ELR (cell line): ENCODE measurements around the gene SAPCD2.
A peak's percentile ranks its signal among the peaks of the same experiment; 100 is the strongest.

Experiments used
- DNase-seq: peaks from one replicate; pipeline ENCODE4 v3.0.0-alpha.2; 2015; ENCODE audit warnings: low read depth

SAPCD2 gene

DNA sequence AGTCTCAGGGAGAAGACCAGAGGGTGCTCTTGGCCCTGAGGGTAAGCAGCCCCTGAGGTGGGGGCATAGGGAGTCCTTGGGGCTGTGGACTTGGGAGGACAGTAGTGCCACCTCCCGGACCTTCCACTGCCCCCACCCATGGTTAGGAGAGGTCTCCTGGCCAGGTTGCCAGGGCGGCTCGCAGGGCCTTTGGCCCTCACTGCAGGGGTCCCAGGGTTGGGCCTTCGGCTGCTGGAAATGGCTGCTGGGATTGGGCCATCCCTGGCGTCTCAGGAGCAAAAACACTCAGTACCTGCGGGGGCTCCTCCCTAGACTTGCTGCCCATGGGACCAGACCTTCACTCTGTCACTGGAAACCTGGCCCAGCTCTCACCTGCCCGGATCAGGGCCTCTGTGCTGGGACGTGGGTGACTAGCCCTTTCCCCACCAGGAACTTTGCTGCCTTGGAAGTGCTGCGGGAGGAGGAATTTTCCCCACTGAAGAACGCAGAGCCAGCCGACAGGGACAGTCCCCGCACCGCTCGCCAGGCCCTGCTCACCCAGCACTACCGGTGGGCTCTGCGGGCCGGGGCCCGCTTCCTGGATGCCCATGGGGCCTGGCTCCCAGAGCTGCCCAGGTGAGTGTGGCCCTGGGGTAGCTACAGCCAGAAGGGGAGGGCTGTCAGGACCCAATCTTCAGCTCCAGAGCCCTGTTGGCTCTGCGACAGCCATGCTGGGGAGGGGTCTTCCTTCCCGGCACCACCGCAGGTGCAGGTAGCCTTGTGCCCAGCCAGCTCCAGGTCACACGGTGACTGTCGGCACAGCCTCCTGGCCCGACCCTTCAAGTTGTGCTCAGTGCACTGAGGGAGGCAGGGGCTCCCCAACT, 10.1 kb upstream of the SAPCD2 start:
- DNase-seq = no peak

- no peak for DNase-seq
Measured at GRCh38 chr9:137079401-137079787, 9.0 kb upstream of the SAPCD2 start.

DNA sequence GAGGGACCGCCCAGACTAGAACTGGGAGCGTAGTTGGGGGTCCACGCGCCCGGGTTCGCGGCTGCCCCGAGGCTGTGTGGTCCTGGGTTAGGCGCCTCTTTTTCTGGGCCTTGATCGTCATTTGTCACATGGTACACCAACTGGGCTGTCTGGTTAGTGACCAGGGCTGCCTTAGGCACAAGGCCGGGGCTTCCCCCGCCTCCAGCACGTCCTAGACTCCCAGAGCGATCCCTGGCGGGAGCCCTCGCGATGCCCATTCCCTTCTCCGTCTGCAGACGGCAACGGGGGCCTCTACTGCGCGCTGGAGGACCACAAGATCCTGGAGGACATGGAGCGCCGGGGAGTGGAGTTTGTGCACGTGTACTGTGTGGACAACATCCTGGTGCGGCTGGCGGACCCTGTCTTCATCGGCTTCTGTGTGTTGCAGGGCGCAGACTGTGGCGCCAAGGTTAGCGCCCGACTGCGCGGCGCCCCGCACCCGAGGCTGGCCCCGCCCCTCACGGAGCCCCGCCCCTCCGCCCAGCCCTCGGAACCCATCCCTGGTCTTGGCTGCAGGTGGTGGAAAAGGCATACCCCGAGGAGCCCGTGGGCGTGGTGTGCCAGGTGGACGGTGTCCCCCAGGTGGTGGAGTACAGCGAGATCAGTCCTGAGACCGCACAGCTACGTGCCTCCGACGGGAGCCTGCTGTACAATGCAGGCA, 8.5 kb upstream of the SAPCD2 start:
- DNase-seq = no peak

DNA sequence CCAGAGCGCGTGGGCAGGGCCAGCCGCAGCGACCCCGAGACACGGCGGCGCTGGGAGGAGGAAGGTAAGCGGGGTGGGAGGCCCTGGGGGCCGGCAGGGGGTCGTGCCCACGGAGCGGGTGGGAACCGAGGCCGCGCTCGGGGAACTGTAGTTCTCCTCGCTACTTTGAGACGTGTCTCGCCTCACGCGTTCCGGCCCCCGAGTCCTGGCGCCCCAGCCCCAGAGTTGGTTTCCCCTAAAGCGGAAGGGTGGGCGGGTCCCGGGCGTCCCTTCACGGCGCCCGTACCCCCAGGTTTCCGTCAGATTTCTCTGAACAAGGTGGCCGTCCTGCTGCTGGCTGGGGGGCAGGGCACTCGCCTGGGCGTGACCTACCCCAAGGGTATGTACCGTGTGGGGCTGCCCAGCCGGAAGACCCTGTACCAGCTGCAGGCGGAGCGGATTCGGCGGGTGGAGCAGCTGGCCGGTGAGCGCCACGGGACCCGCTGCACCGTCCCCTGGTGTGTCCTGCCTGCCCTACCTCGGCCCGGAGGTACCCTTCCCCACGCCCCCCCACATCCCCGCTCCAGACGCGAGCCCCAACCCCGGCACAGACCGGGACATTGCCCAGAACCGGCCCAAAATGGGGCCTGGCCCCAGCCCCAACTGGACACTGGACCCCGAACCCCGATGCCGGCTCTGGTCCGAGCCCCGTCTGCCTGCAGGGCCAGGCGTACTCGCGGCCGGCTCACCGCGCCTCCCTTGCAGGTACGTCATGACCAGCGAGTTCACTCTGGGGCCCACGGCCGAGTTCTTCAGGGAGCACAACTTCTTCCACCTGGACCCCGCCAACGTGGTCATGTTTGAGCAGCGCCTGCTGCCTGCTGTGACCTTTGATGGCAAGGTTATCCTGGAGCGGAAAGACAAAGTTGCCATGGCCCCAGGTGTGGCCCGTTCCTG, 7.7 kb upstream of the SAPCD2 start:
- peak; percentile 36 for DNase-seq

DNA sequence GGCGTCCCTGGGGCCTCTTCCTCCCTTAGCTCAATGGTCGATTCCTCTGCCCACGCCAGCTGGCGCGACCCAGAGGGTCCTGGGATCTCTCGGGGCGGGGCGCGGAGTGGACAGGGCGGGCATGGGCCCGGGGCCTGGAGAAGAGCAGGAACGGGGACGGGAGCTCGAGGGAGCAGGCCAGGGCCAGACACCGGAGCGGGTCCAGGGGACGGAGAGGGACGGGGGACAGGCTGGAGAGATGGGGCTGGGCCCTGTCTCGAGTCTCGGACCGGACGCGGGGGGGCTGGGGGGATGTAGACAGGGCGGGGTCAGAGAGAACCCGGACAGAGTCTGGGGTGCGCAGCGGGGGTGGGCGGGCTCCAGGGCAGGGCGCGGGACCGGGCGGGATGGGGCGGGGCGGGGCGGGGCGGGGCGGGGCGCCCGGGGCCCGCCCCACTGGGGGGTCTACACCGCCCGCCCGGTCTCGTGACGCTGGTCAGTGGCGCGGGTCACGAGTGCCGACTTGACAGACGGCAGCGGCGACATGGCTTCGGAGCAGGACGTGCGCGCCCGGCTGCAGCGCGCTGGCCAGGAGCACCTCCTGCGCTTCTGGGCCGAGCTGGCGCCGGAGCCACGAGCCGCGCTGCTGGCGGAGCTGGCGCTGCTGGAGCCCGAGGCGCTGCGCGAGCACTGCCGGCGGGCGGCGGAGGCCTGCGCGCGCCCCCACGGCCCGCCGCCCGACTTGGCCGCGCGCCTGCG, 6.8 kb upstream of the SAPCD2 start, which contains the start of gene UAP1L1:
Gene UAP1L1 (plus strand): TSS at position 508 of the 738 bp plus-strand sequence. CDS start 16 bp downstream, at position 524.
- peak; percentile 74 for DNase-seq

DNA sequence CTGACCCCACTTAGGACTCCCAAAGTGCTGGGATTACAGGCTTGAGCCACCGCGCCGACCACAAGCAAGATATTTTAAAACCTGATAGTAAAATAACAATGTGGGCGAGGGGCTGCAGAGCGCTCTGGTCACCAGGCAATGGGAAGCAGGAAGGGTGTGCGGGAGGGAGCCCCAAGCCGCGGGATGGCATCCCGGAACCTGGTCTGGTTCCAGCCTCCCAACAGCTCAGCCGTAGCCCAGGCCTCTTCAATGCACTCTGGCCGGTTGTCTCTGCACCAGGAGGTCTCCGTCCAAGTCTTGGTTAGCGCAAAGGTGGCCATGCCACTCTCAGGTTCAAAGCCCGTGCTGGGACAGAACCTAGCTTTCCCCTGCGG, 6.3 kb upstream of the SAPCD2 start:
- no peak for DNase-seq

DNA sequence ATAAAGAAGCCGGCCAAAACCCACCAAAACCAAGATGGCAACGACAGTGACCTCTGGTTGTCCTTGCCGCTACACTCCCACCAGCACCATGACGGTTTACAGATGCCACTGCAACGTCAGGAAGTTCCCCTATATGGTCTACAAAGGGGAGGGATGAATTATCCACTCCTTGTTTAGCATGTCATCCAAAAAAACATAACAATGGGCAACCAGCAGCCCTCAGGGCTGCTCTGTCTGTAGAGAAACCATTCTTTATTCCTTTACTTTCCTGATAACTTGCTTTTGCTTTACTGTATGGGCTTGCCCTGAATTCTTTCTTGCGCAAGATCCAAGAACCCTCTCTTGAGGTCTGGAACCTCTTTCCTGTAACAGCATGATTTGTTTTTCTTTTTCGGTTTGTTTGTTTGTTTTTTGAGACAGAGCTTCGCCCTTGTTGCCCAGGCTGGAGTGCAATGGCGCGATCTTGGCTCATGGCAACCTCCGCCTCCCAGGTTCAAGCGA, 5.0 kb upstream of the SAPCD2 start:
- no peak for DNase-seq

DNA sequence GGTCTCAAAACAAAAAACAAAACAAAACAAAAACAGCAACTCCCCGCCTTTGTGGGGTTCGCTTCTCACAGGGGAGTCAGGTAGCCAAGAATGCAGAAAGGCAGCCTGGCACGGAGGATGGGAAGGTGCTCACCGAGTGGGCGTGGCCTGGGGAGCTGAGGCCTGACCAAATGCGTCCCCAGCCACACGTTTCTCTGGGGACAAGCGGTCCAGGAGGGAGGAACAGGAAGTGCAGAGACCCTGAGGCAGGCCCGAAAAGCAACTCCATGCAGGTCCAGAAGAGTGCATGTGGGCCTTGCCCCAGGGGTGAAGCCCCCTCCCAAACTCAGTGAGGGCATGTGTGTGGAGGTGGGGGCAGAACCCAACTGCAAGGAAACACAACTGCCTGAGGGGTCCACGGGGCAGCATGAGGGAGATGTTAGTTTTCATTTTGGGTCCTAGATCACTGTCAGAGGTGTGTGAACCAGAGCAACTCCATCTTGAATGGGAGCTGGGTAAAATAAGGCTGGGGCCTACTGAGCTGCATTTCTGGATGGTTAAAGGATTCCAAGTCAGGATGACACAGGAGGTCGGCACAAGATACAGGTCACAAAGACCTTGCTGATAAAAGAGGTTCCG, 4.4 kb upstream of the SAPCD2 start:
- no peak for DNase-seq

DNA sequence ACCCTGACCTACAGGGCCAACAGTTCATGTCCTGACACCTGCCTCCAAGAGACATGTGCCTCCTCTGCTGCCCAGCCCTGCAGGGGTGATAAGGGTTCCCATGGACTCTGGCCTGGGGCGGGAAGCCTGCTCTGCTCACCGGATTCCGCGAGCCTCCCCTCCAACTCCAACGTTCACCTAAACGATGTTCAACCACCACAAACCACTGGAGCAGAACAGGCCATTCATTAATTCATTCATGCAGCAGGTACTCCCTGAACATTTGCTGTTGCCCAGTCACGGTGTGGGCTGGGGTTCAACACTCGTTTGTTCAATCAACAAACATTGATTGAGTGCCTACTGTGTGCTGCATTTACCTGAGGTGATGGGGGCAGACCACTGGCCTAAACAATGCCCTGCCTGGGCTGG, 3.6 kb upstream of the SAPCD2 start:
- DNase-seq = no peak

DNA sequence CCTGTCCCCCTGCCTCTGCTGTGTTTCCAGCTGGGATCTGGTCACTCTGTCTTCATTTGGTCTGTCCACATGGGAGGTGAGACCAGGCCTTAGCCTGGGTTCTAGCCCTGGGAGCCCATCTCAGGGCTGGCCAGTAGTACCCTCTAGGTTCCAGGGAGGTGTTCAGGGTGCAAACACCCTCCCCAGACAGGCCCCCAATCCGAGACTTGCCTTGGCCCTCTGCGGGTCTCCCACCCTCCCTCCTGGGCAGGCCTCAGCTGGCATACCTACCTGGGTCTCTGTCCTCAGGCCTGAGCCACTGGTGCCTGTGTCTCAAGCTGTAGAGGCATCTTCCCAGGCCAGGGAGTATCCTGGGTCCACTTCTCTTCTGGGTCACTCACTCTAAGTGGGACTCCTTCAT, 925 bp upstream of the SAPCD2 start:
- no peak for DNase-seq

DNA sequence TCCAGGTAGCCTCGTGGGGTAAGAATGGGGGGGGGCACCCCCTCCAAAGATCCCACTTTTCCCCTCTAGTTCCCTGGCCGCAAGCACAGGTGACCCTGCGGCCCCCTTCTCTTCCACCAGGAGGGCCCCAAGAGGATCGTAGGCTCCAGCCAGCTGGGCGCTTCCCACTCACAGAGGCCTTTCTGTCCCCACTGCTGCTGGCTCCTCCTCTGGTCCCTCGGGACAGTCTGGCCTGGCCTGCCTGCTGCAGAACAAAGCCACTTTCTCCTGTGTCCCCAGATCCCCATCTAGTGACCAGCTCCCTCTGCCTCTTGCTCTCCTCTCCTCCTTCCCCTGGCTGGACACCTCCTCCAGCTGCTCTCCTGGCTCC, 534 bp upstream of the SAPCD2 start:
- DNase-seq = no peak

- DNase-seq = no peak
Measured at GRCh38 chr9:137069508-137070091, 757 bp downstream of the SAPCD2 start.

DNA sequence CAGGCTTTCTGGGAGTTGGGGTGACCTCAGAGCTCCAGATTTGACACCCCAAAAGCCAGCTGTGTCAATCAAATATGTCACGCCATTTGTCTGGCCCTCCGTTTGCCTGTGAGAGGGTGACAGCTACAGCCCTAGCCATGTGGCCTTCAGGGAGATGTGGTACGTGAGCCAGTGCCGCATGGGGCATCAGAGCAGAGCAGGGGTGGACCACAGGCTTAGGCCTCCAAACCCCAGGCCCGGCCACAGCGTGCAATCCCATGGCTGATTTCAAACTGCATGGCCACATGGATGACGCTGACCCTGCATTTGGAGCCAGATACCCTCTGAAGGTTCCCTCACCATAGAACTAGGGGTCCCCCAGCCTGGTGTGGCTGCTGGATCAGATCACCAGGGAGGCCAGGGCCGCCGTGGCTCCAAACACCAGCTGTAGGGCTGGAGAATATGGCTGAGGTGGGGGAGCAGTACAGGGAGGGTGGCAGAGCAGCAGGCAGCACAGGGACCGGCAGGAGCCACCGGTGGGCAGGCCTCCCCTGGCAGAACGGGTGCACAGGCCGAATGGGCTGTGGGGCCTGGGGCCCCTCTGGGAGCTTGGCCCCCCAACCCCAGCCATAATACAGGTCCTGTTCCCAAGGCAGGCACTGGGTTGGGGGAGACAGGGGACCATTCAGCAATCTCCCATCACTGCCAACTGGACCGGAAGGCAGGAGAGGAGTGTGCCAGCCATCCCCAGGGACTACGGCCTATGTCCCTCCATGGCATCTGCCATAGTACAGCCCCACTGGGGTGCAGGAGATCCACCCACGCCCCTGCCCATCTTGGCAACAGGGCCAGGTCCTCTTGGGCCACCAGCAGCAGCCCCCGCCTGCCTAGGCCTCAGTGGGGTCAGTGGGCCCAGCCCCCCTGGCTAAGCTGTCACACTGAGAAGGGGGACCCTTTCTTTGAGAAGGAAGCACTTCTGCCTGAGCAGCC, 1.5 kb downstream of the SAPCD2 start:
- DNase-seq = no peak

- DNase-seq = peak; percentile 82
Measured at GRCh38 chr9:137067860-137068538, 2.4 kb downstream of the SAPCD2 start.

GRCh38 chr9:137066096-137066861, 4.1 kb downstream of the SAPCD2 start:
- DNase-seq = no peak

- DNase-seq = no peak
Measured at GRCh38 chr9:137065336-137065967, 4.9 kb downstream of the SAPCD2 start.

DNA sequence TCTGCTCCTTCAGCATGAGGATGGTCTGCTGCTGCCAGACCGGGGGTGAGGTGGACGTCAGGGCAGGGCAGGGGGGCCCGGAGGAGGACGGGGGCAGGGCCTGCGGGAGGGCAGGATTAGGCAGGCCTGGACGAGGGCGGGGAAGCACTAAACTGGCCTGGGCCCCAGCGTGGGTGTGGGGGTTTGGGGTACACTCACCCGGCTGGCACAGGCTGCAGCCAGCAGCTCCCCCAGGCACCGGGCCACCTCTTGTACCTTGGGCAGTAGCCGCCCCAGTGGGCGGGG, 5.5 kb downstream of the SAPCD2 start:
- DNase-seq = no peak
